Retina (tissue), 1 donor: ENCODE results near the gene GCNA.
"Not testable (repeated sequence)": the region's sequence is repeated elsewhere in the genome, so short reads cannot be mapped to it uniquely, and the experiment has no call there.

Experiments
- DNase-seq: peaks from one replicate; pipeline ENCODE4 v3.0.0-alpha.2; 2016

Gene GCNA

DNA sequence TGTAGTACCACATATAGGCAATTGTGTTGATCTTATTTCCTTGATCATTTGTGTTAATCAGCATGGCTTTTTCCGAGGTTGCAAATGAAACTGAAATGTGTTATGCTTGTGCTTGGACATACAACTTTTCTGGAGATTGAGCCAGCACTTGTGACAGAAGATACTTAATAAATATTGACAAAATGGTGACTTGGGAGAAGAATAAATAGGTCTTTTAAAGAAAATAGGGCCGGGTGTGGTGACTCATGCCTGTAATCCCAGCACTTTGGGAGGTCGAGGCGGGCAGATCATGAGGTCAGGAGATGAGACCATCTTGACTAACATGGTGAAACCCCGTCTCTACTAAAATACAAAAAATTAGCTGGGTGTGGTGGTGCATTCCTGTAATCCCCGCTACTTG lies 18.5 kb upstream of the GCNA start:
- DNase-seq, result not testable (repeated sequence)

DNA sequence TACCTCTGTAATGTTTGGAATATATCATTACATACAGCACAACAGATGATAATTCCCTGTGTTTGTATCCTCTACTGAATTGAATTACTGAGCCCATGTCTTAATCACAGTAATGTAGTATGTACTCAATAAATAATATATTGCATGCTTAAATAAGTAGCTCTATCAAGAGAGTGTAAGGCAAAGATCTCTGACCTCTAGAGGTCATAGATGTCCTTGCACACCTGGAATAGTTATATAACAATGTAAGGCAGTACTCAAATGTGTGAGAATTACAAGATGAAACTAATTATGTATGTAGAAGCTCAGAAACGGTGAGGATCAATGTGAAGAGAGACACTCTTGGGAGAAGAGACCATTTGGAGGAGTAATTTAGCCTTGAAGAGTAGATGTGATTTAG lies 14.3 kb upstream of the GCNA start:
- DNase-seq, result no peak

DNA sequence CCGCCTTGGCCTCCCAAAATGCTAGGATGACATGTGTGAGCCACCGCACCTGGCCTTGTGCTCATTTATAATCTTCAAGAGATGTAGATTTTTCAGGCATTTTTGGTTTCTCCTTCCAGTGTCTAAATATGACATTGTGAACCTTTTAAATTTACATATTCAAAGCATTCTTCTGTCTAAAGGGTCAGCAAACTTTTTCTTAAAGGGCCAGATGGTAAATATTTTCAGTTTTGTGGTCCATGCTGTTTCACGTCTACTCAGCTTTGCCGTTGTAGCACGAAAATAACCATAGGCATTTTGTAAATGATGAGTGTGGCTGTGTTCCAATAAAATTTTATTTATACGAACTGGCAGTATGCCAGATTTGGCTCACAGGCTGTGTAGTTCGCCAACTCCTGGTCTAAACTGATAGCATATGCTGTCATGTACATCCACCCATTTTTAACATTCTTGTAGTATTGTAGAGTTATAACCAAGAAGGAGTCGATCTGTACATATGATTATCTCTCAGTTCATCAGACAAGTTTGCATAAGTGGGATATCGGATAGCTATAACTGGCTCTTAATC lies 12.7 kb upstream of the GCNA start:
- DNase-seq, result no peak

DNA sequence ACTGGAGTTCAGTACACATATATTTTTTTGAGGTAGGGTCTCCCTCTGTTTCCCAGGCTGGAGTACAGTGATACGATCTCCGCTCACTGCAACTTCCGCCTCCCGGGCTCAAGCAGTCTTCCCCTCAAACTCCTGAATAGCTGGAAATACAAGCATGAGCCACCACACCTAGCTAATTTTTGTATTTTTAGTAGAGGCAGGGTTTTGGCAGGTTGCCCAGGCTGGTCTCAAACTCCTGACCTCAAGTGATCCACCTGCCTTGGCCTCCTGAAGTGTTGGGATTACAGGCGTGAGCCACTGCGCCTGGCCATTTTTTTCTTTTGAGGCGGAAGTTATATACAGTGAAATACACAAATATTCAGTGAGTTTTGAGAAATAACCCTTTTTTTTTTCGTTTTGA lies 6.8 kb upstream of the GCNA start:
- not testable (repeated sequence) for DNase-seq

GRCh38 chrX:71573590-71573989 lies 4.6 kb upstream of the GCNA start:
- no peak for DNase-seq

- DNase-seq, result no peak
Measured at GRCh38 chrX:71577682-71578081, 555 bp upstream of the GCNA start.

DNA sequence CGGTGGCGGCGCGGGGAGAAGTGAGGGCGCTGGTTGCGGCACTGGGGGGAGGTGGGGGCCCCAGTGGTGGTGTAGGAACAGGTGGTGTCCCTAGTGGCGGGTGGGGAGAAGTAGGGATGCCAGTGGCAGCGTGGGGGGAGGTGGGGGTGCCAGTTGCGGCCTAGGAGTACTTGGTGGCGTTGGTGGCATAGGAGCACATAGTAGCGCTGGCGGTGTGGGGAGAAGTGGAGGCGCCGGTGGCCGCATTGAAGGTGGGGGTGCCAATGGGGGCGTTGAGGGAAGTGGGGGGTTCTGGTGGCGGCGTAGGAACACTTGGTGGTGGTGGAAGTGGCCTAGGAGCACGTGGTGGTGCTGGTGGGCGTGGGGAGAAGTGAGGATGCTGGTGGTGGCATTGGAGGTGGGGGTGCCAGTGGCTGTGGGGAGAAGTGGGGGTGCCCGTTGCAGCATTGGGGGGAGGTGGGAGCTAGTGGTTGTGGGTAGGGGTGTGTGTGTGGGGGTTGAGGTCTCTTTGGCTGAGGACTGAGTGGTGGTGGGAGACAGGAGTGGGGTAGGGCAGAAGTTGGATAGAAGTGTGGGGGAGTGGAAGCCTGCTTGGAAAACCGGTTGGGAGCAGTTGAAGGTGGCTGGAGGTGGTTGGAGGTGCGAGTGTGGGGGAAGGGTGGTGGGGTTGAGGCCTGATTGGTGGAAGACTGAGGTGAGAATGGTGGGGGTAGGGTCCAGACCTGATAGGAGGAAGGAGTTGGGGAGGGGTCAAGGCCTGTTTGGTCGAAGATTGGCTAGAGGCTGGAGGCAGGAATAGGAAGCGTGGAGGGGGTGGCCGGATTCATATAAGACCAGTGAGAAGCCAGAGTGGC lies 1.1 kb downstream of the GCNA start:
- no peak for DNase-seq

- no peak for DNase-seq
Measured at GRCh38 chrX:71579990-71580380, 1.7 kb downstream of the GCNA start.

DNA sequence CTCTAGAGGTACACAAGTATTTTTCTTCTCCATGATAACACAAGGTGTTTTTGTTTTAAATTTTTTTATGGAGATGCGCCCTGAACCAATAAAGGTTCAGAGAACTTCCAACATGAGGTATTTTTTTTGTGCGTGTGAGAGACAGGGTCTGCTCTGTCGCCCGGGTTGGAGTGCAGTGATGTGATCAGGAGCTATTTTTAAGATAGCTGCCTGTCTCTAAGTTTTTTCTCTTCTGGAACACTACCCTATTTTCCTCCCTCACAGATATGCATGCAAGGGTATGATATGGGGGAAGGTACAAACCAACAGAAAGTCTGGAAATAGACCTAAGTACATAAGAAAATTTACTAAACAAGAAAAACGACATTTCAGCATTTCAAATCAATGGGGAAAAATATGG lies 3.0 kb downstream of the GCNA start:
- no peak for DNase-seq

GRCh38 chrX:71586929-71587328 lies 8.7 kb downstream of the GCNA start:
- DNase-seq, result no peak

DNA sequence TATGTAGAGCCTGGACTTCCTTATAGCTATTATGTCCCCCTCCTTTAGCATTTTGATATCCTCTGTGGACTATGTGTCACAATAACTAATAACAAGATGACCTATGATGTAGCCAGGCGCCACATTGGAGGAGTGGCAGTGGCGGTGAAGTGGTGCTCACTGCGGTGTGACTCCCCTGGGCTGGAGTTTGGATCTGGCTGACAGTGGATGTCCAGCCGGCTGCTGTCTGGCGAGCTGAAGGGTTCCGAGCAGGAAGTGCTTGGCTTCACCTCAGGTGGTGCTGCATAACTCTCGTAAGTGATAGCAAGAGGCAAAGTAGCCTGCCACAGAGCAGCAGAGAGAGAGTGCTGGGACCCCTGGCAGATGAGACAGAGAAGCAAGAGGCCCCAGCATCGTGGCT lies 15.0 kb downstream of the GCNA start:
- not testable (repeated sequence) for DNase-seq

GRCh38 chrX:71599965-71600364 lies 21.7 kb downstream of the GCNA start:
- DNase-seq, result no peak

- no peak for DNase-seq
Measured at GRCh38 chrX:71603618-71604017, 25.4 kb downstream of the GCNA start.

DNA sequence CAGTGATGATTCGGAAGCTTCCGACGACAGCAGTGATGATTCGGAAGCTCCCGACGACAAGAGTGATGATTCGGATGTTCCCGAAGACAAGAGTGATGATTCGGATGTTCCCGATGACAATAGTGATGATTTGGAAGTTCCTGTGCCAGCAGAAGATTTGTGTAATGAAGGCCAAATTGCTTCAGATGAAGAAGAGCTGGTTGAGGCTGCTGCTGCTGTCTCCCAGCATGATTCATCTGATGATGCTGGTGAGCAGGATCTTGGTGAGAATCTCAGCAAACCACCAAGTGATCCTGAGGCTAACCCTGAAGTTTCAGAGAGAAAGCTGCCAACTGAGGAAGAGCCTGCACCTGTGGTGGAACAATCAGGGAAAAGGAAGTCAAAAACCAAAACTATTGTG lies 25.9 kb downstream of the GCNA start:
- no peak for DNase-seq

- no peak for DNase-seq
Measured at GRCh38 chrX:71604796-71605568, 26.7 kb downstream of the GCNA start.

GRCh38 chrX:71606536-71607216 lies 28.4 kb downstream of the GCNA start:
- DNase-seq, result no peak

GRCh38 chrX:71607488-71607887 lies 29.3 kb downstream of the GCNA start:
- DNase-seq, result no peak

DNA sequence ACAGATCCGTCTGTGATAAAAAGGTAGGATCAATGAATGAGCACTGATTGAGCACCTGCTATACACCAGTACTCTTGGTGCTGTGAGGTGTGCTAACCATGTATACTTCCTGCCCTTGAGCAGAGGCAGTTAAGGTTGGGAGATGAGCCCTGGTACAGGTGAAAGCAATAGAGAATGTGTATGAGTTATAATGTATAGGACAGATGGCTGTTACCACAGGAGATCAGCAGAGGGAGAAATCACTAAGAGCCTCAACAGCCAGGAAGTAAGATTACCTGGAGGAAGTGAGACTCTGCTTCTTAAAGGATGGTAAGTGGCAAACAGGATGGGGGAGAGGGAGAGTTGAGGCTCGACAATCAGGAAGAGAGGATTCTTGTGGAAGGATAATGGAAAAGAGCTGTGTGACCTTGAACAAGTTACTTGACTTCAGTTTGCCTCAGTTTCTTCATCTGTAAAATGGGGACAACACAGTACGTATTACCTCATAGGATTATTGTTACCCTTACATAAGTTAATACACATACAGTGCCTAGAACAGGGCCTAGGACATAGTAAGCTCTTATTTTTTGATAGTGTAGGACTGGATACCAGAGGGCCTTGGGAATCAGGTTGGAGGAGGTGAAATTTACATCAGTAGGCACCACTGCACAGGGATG lies 31.0 kb downstream of the GCNA start:
- no peak for DNase-seq

GRCh38 chrX:71611736-71612135 lies 33.5 kb downstream of the GCNA start:
- DNase-seq, result not testable (repeated sequence)

DNA sequence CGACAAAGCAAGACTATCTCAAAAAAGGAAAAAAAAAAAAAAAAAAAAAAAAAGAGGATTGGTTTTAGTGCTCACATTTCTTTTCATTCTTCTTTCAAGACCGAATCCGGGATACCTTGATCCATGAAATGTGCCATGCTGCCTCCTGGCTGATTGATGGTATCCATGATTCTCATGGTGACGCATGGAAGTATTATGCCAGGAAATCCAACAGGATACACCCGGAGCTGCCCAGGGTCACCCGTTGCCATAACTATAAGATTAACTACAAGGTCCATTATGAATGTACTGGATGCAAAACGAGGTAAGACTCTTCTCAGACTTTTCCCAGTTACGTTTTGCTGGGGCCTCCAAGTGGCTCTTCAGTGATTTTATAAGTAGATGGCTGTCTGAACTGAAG lies 34.0 kb downstream of the GCNA start:
- DNase-seq, result no peak

- DNase-seq, result no peak
Measured at GRCh38 chrX:71615056-71615455, 36.8 kb downstream of the GCNA start.

GRCh38 chrX:71615954-71616353 lies 37.7 kb downstream of the GCNA start:
- DNase-seq, result no peak
